ENCODE measurements around the gene MLC1.

- no peak for TF ChIP-seq POLR2A (IDR thresholded peaks at IDR 0.05)
- TF ChIP-seq, protein P1, sequence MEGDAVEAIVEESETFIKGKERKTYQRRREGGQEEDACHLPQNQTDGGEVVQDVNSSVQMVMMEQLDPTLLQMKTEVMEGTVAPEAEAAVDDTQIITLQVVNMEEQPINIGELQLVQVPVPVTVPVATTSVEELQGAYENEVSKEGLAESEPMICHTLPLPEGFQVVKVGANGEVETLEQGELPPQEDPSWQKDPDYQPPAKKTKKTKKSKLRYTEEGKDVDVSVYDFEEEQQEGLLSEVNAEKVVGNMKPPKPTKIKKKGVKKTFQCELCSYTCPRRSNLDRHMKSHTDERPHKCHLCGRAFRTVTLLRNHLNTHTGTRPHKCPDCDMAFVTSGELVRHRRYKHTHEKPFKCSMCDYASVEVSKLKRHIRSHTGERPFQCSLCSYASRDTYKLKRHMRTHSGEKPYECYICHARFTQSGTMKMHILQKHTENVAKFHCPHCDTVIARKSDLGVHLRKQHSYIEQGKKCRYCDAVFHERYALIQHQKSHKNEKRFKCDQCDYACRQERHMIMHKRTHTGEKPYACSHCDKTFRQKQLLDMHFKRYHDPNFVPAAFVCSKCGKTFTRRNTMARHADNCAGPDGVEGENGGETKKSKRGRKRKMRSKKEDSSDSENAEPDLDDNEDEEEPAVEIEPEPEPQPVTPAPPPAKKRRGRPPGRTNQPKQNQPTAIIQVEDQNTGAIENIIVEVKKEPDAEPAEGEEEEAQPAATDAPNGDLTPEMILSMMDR (IDR thresholded peaks at IDR 0.05) = no peak
- TF ChIP-seq POLR2AphosphoS5 (IDR thresholded peaks at IDR 0.05; ENCODE audit: insufficient read depth in 1 of 2, low read depth in 1 of 2) = no peak
Observed at GRCh38 chr22:50045211-50046018, 39.8 kb downstream of the MLC1 start.
